Endothelial cell of umbilical vein (primary cell): ENCODE results near the gene SPO11.

Source experiments
- EZH2 ChIP-seq: IDR thresholded peaks from 2 replicates; pipeline ENCODE4 v1.6.1; 2012; ENCODE audit warnings: borderline replicate concordance, low read depth, mild to moderate bottlenecking, moderate library complexity, low read length, inconsistent platforms; ENCODE audit not compliant: severe bottlenecking
- FOS ChIP-seq: IDR thresholded peaks from 2 replicates; pipeline ENCODE4 v1.6.1; 2011; ENCODE audit warnings: mild to moderate bottlenecking, low read length, moderate library complexity, borderline replicate concordance; ENCODE audit not compliant: insufficient read depth
- GATA2 ChIP-seq: IDR thresholded peaks from 2 replicates; pipeline ENCODE4 v1.7.0; 2011; ENCODE audit warnings: low read depth, mild to moderate bottlenecking, moderate library complexity, mixed read lengths, low read length; ENCODE audit not compliant: insufficient read length, insufficient read depth
- MYC ChIP-seq: IDR thresholded peaks from one replicate; pipeline ENCODE4 v1.6.1; 2011; ENCODE audit warnings: mild to moderate bottlenecking, low read depth, low read length
- POLR2A ChIP-seq: IDR thresholded peaks from 2 replicates; pipeline ENCODE4 v1.6.1; 2012; ENCODE audit warnings: low read depth, mild to moderate bottlenecking, control low read depth, low read length
- POLR2AphosphoS5 ChIP-seq: IDR thresholded peaks from 2 replicates; pipeline ENCODE4 v1.6.1; 2012; ENCODE audit warnings: low read depth, mild to moderate bottlenecking, control low read depth, low read length, moderate library complexity; ENCODE audit not compliant: insufficient read depth
- TF ChIP-seq, protein P1 (sequence below), 2 donors: IDR thresholded peaks; 1 replicate in 1 of 2; 2 replicates in 1 of 2; pipeline ENCODE4 v1.5.1; 2011; ENCODE audit warnings: low read length in 2 of 2, mild to moderate bottlenecking in 2 of 2, moderate library complexity in 2 of 2, control low read depth in 1 of 2, inconsistent platforms in 1 of 2, low read depth in 1 of 2; ENCODE audit not compliant: insufficient read depth in 1 of 2; ENCODE audit errors: extremely low read depth in 1 of 2

DNA sequence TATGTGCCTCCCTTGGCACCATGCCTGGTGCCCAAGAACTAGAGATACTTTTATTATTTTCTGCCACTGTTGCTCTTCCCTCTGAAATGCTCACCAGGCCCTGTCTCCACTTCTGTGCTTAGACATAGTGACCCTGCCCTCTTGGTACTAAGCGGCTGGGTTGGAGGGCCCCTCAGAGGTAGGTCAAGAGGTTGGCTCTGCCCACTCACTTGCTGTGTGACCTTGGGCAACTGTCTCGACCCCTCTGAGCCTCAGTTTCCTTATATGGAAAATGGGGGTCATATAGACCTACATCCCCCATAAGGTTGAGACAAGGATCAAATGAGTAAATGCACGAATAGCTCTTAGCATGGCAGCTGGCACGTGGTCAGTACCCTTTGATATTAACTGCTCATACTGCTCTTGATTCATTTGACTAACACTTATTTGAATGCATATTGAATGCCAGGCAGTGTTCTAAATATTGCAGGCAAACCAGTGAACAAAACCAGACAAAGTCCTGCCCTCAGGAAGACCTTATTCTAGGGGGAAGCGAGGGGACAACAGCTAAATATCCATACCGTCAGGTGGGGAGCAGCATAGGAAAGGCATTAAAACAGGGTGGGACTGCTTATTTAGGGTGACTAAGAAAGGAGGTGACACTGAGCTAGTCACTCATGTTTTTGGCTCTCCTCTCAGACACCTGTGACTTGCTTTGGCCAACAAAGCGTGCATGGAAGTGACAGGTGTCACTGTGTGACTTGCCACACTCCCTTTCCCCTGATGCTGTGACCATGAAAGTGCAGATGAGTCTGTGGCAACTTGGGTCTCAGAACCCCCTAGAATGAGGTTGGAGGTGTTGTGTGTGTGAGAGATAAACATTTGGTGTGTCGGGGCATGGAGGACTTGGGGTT lies 14.3 kb upstream of the SPO11 start:
- TF ChIP-seq POLR2A = no peak
- TF ChIP-seq, protein P1, sequence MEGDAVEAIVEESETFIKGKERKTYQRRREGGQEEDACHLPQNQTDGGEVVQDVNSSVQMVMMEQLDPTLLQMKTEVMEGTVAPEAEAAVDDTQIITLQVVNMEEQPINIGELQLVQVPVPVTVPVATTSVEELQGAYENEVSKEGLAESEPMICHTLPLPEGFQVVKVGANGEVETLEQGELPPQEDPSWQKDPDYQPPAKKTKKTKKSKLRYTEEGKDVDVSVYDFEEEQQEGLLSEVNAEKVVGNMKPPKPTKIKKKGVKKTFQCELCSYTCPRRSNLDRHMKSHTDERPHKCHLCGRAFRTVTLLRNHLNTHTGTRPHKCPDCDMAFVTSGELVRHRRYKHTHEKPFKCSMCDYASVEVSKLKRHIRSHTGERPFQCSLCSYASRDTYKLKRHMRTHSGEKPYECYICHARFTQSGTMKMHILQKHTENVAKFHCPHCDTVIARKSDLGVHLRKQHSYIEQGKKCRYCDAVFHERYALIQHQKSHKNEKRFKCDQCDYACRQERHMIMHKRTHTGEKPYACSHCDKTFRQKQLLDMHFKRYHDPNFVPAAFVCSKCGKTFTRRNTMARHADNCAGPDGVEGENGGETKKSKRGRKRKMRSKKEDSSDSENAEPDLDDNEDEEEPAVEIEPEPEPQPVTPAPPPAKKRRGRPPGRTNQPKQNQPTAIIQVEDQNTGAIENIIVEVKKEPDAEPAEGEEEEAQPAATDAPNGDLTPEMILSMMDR (IDR thresholded peaks at IDR 0.05; ENCODE audit: extremely low read depth in 1 of 2, insufficient read depth in 1 of 2, low read depth in 1 of 2, low read length in 2 of 2) = no peak
- TF ChIP-seq POLR2AphosphoS5 = no peak
- TF ChIP-seq EZH2 = no peak
- TF ChIP-seq MYC = no peak
- no peak for TF ChIP-seq FOS
- no peak for TF ChIP-seq GATA2
